Astrocyte of the spinal cord (primary cell): Measurements from ENCODE around the gene KCTD16.

Experiments
- DNase-seq: peaks from one replicate; pipeline ENCODE4 v3.0.0; 2011; ENCODE audit warnings: low read depth, low spot score
- H3K4me3 ChIP-seq: 2 replicates; pipeline ENCODE4 v1.5.1; 2011; ENCODE audit warnings: low read depth, mild to moderate bottlenecking, low read length, moderate library complexity
- in situ Hi-C: cut with HindIII; loops from 2 replicates; pipeline ENCODE4 v1.10.0; 2017; ENCODE audit warnings: low sequenced_read_pairs
- TF ChIP-seq, protein P1 (sequence below): IDR thresholded peaks from 2 replicates; pipeline ENCODE4 v1.5.1; 2012; ENCODE audit warnings: low read depth, mild to moderate bottlenecking, low read length, inconsistent platforms

KCTD16 gene

DNA sequence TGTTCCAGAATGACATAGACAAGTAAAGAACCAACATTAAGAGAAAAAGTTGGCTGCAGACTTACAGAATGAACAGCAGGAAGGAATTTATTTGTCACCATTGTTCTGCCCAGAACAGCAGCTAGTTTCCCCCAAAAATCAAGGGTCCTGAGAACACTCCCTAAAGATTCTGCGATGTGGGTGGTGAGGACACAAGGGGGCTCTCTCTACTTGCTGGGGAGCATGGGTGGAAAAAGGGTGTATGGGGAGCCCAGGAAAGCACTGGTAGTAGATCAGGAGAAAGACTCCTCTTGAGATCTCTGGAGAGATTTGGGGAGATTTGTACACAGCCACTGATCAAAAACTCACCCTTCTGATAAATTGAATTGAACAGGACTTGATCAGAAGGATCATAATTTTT is 316.5 kb downstream of the KCTD16 start:
- in situ Hi-C loops = no loop called here
- TF ChIP-seq, protein P1, sequence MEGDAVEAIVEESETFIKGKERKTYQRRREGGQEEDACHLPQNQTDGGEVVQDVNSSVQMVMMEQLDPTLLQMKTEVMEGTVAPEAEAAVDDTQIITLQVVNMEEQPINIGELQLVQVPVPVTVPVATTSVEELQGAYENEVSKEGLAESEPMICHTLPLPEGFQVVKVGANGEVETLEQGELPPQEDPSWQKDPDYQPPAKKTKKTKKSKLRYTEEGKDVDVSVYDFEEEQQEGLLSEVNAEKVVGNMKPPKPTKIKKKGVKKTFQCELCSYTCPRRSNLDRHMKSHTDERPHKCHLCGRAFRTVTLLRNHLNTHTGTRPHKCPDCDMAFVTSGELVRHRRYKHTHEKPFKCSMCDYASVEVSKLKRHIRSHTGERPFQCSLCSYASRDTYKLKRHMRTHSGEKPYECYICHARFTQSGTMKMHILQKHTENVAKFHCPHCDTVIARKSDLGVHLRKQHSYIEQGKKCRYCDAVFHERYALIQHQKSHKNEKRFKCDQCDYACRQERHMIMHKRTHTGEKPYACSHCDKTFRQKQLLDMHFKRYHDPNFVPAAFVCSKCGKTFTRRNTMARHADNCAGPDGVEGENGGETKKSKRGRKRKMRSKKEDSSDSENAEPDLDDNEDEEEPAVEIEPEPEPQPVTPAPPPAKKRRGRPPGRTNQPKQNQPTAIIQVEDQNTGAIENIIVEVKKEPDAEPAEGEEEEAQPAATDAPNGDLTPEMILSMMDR = peak; percentile 8
- DNase-seq = no peak
- no peak overlapping the region for H3K4me3 ChIP-seq

DNA sequence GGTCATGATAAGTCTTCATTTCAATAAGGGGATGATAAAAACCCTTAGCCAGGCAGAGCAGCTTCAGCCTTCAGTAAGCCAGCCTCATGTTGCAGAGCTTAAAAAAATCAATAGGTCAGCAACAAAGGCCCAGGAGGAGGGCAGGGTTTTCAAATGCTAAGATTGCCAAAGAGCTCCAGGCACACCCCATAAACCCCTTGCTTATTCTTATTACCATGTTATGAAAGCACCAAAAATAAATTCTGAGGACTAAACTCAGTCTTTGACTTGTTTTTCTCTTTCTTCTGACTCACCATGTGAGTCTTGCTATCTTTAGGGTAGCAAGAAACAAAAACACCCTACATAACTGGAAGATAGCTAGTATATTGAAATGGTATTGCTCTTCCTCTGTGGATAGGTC is 317.1 kb downstream of the KCTD16 start:
- in situ Hi-C loops = no loop called here
- TF ChIP-seq, protein P1 = no peak
- DNase-seq = no peak
- H3K4me3 ChIP-seq = no peak overlapping the region

- H3K4me3 ChIP-seq = no peak overlapping the region
- DNase-seq = no peak
- TF ChIP-seq, protein P1 = no peak
- in situ Hi-C loops = no loop called here
Measured at GRCh38 chr5:144503123-144503522, 332.4 kb downstream of the KCTD16 start.

- in situ Hi-C loops = no loop called here
- DNase-seq = no peak
- TF ChIP-seq, protein P1 = no peak
- no peak overlapping the region for H3K4me3 ChIP-seq
Measured at GRCh38 chr5:144504929-144505577, 334.4 kb downstream of the KCTD16 start.

- no peak overlapping the region for H3K4me3 ChIP-seq
- in situ Hi-C loops = no loop called here
- TF ChIP-seq, protein P1 = no peak
- DNase-seq = no peak
Measured at GRCh38 chr5:144510845-144511579, 340.3 kb downstream of the KCTD16 start.

GRCh38 chr5:144511580-144512072 is 341.0 kb downstream of the KCTD16 start:
- in situ Hi-C loops = no loop called here
- no peak overlapping the region for H3K4me3 ChIP-seq
- no peak for DNase-seq

More at GRCh38 chr5:144511580-144512072, 341.0 kb downstream of the KCTD16 start:
- TF ChIP-seq, protein P1 = no peak
